ENCODE data around the gene TSKU. TPM values are rescaled to one million over a fixed set of nuclear protein-coding genes. Genes with fewer than 3 reads are reported as not detected.

TSKU gene
- total and polyA plus RNA-seq, 9 of the 15 experiments (the other 6 are each of a cell fraction or from before 2014, with no cell fraction given): 0.60 to 11.9 (median 8.4) TPM

GRCh38 chr11:76782531-76783293 lies 444 bp upstream of the TSKU start (continued):
- TF ChIP-seq, protein P1, sequence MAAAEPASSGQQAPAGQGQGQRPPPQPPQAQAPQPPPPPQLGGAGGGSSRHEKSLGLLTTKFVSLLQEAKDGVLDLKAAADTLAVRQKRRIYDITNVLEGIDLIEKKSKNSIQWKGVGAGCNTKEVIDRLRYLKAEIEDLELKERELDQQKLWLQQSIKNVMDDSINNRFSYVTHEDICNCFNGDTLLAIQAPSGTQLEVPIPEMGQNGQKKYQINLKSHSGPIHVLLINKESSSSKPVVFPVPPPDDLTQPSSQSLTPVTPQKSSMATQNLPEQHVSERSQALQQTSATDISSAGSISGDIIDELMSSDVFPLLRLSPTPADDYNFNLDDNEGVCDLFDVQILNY (CRISPR knock-in tag; IDR thresholded peaks at IDR 0.05): no peak
- TF ChIP-seq KLF1 (tag; IDR thresholded peaks at IDR 0.05) (no peak), U2AF2 (optimal IDR thresholded peaks at IDR 0.05; ENCODE audit: low read depth, low read length) (no peak), NR3C1 (CRISPR knock-in tag; IDR thresholded peaks at IDR 0.05) (no peak), ARNT (IDR thresholded peaks at IDR 0.05) (peak in 1 of 2 experiments; percentile 76; a peak in 1 of 4 replicates), MAFF (IDR thresholded peaks at IDR 0.05; ENCODE audit: low read length) (no peak), TRIM28 (IDR thresholded peaks at IDR 0.05) (no peak), NFYB (IDR thresholded peaks at IDR 0.05; ENCODE audit: extremely low read depth, insufficient read length) (no peak), ZKSCAN3 (CRISPR knock-in tag; IDR thresholded peaks at IDR 0.05) (no peak), EP400 (IDR thresholded peaks at IDR 0.05) (peak; percentile 62), NELFE (IDR thresholded peaks at IDR 0.05; ENCODE audit: insufficient read depth, insufficient read length) (no peak), HOMEZ (CRISPR knock-in tag; IDR thresholded peaks at IDR 0.05) (no peak), DMBX1 (CRISPR knock-in tag; IDR thresholded peaks at IDR 0.05; ENCODE audit: borderline replicate concordance) (no peak), TBL1XR1 (IDR thresholded peaks at IDR 0.05; ENCODE audit: low read length in 2 of 2) (peak in 1 of 2 experiments; percentile 36; a peak in 1 of 4 replicates), TRIM24 (IDR thresholded peaks at IDR 0.05) (peak in 1 of 2 experiments; percentile 57; a peak in 2 of 4 replicates), HDAC6 (IDR thresholded peaks at IDR 0.05; ENCODE audit: low read depth, low read length) (no peak), FOXO4 (CRISPR knock-in tag; IDR thresholded peaks at IDR 0.05) (no peak), ZKSCAN8 (CRISPR knock-in tag; IDR thresholded peaks at IDR 0.05) (no peak), HINFP (tag; conservative IDR thresholded peaks at IDR 0.05; ENCODE audit: low read depth) (no peak), NFE2 (IDR thresholded peaks at IDR 0.05; ENCODE audit: low read depth) (no peak), ZNF551 (CRISPR knock-in tag; IDR thresholded peaks at IDR 0.05) (no peak), FOSL1 (tag; conservative IDR thresholded peaks at IDR 0.05) (no peak; the same call in 1 of the 2 replicates)
- TF ChIP-seq, protein P2, sequence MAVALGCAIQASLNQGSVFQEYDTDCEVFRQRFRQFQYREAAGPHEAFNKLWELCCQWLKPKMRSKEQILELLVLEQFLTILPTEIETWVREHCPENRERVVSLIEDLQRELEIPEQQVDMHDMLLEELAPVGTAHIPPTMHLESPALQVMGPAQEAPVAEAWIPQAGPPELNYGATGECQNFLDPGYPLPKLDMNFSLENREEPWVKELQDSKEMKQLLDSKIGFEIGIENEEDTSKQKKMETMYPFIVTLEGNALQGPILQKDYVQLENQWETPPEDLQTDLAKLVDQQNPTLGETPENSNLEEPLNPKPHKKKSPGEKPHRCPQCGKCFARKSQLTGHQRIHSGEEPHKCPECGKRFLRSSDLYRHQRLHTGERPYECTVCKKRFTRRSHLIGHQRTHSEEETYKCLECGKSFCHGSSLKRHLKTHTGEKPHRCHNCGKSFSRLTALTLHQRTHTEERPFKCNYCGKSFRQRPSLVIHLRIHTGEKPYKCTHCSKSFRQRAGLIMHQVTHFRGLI (CRISPR knock-in tag; IDR thresholded peaks at IDR 0.05): no peak

Measured in K562 (cell line).